ENCODE measurements around the gene OR12D2. TPM values are rescaled to one million over a fixed set of nuclear protein-coding genes. Genes with fewer than 3 reads are reported as not detected.
"Not testable (repeated sequence)": the region's sequence is repeated elsewhere in the genome, so short reads cannot be mapped to it uniquely, and the experiment has no call there.

Gene OR12D2
- total RNA-seq, 1 donor from 2014 or later, result not detected

DNA sequence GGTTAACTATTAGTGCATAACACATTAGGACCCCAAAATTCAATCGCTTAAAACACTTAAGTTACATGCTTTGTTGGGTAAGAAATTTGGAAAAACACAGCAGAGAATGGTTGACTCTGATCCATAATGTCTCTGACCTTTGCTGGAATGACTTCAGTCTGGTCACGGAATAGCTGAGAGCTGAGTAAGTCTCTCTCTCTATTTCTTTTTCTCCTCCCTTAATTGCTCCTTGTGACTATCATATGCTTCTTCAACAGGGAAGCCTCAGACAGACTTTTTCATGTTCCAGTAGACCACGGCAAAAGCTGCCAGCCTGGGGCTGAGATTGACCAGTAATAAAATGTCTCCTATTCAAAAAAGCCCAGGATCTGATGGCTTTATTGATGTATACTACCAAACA lies 24.1 kb downstream of the OR12D2 start:
- H3K36me3 Mint-ChIP-seq (ENCODE audit: low read depth), result no peaks in the 10 kb centered on the region
- no peak for TF ChIP-seq CTCF (IDR thresholded peaks at IDR 0.05)
- H3K4me3 Mint-ChIP-seq (ENCODE audit: unreplicated experiment), result peak overlapping the region; percentile 20
- no peak for DNase-seq (ENCODE audit: low spot score)
- peak overlapping the region; percentile 93 for H3K27ac Mint-ChIP-seq (ENCODE audit: unreplicated experiment)
- peaks cover 31% of the 10 kb centered on the region for H3K4me1 Mint-ChIP-seq (ENCODE audit: low read depth)
- H3K9me3 Mint-ChIP-seq (ENCODE audit: low read depth), result peaks cover 3% of the 10 kb centered on the region
- H3K27me3 Mint-ChIP-seq (ENCODE audit: low read depth), result peaks cover 3% of the 10 kb centered on the region

DNA sequence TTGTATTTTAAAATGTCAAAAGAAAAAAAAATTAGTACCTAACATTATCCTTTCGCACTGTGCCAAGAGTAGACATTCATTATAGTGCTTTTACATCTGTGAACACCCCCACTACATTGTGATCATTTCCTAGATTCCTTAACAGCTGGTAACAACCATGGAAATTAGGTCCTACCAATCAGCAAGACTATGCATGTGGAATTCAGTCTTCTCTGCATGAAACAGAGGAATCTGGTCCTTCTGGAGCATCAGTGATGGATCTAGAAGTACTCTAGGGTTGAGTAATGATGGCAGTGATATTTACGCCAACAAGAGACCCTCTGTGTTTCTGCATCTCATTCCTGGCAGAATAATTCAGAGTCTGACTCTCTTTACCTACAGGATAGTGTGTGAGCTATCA lies 28.7 kb downstream of the OR12D2 start:
- H3K4me1 Mint-ChIP-seq (ENCODE audit: low read depth), result peaks cover 26% of the 10 kb centered on the region
- peak overlapping the region; percentile 25 for H3K27ac Mint-ChIP-seq (ENCODE audit: unreplicated experiment)
- no peaks in the 10 kb centered on the region for H3K27me3 Mint-ChIP-seq (ENCODE audit: low read depth)
- no peak overlapping the region for H3K4me3 Mint-ChIP-seq (ENCODE audit: unreplicated experiment)
- no peaks in the 10 kb centered on the region for H3K36me3 Mint-ChIP-seq (ENCODE audit: low read depth)
- TF ChIP-seq CTCF (IDR thresholded peaks at IDR 0.05), result no peak
- H3K9me3 Mint-ChIP-seq (ENCODE audit: low read depth), result peaks cover 11% of the 10 kb centered on the region
- DNase-seq (ENCODE audit: low spot score), result no peak

DNA sequence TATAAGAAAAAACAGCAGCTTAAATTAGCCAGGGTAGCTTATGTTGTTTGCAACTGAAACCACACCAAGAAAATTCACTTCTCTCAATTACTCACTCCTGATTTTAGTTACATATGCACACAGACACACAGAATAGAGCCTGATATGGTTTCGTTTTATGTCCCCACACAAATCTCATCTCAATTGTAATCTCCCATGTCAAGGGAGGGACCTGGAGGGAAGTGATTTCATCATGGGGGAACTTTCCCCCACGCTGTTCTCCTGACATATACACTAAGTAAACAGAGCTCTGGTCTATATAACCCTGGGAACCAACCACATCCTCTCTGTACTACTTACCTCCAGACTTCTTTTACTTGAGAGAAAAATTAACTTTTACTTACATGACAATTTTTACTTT lies 29.1 kb downstream of the OR12D2 start:
- Mint-ChIP-seq H3K36me3 (ENCODE audit: low read depth) (no peaks in the 10 kb centered on the region), H3K4me1 (ENCODE audit: low read depth) (peaks cover 21% of the 10 kb centered on the region), H3K9me3 (ENCODE audit: low read depth) (peaks cover 11% of the 10 kb centered on the region), H3K4me3 (ENCODE audit: unreplicated experiment) (no peak overlapping the region), H3K27me3 (ENCODE audit: low read depth) (peaks cover 3% of the 10 kb centered on the region), H3K27ac (ENCODE audit: unreplicated experiment) (peak overlapping the region; percentile 25)
- DNase-seq (ENCODE audit: low spot score), result no peak
- no peak for TF ChIP-seq CTCF (IDR thresholded peaks at IDR 0.05)

GRCh38 chr6:29425075-29425474 lies 29.6 kb downstream of the OR12D2 start:
- H3K4me1 Mint-ChIP-seq (ENCODE audit: low read depth), result peaks cover 17% of the 10 kb centered on the region
- peaks cover 3% of the 10 kb centered on the region for H3K27me3 Mint-ChIP-seq (ENCODE audit: low read depth)
- no peaks in the 10 kb centered on the region for H3K36me3 Mint-ChIP-seq (ENCODE audit: low read depth)
- H3K27ac Mint-ChIP-seq (ENCODE audit: unreplicated experiment), result no peak overlapping the region
- DNase-seq (ENCODE audit: low spot score), result no peak
- no peak for TF ChIP-seq CTCF (IDR thresholded peaks at IDR 0.05)
- peaks cover 11% of the 10 kb centered on the region for H3K9me3 Mint-ChIP-seq (ENCODE audit: low read depth)
- H3K4me3 Mint-ChIP-seq (ENCODE audit: unreplicated experiment), result no peak overlapping the region

- no peak for TF ChIP-seq CTCF (IDR thresholded peaks at IDR 0.05)
- Mint-ChIP-seq H3K4me3 (ENCODE audit: unreplicated experiment) (no peak overlapping the region), H3K27ac (ENCODE audit: unreplicated experiment) (no peak overlapping the region), H3K36me3 (ENCODE audit: low read depth) (no peaks in the 10 kb centered on the region), H3K9me3 (ENCODE audit: low read depth) (peaks cover 11% of the 10 kb centered on the region), H3K27me3 (ENCODE audit: low read depth) (peaks cover 3% of the 10 kb centered on the region), H3K4me1 (ENCODE audit: low read depth) (peaks cover 17% of the 10 kb centered on the region)
- no peak for DNase-seq (ENCODE audit: low spot score)
Observed at GRCh38 chr6:29426654-29427053, 31.2 kb downstream of the OR12D2 start.

- not testable (repeated sequence) for H3K36me3 Mint-ChIP-seq (ENCODE audit: low read depth); DNase-seq (ENCODE audit: low spot score); H3K27me3 Mint-ChIP-seq (ENCODE audit: low read depth); H3K4me1 Mint-ChIP-seq (ENCODE audit: low read depth); H3K4me3 Mint-ChIP-seq (ENCODE audit: unreplicated experiment); H3K9me3 Mint-ChIP-seq (ENCODE audit: low read depth); H3K27ac Mint-ChIP-seq (ENCODE audit: unreplicated experiment)
Observed at GRCh38 chr6:29436730-29437129, 41.3 kb downstream of the OR12D2 start.
